Measurements from ENCODE around the gene SORT1. TPM values are rescaled to one million over a fixed set of nuclear protein-coding genes. Genes with fewer than 3 reads are reported as not detected.

The SORT1 gene
- polyA plus RNA-seq, 2 donors = 25.3 to 34.9 TPM

GRCh38 chr1:109351457-109351856 lies 46.3 kb downstream of the SORT1 start:
- Histone ChIP-seq H3K9me3 (ENCODE audit: control insufficient read depth in 2 of 2, insufficient read depth in 1 of 2, low read depth in 1 of 2, low read length in 1 of 2) (no peaks in the 10 kb centered on the region), H3K36me3 (ENCODE audit: control insufficient read depth in 2 of 2, insufficient read depth in 2 of 2, low read length in 1 of 2) (peaks cover 2 to 7% of the 10 kb centered on the region in 2 donors), H3K27ac (ENCODE audit: low read depth in 2 of 2, low read length in 1 of 2) (no peak overlapping the region), H3K27me3 (ENCODE audit: control insufficient read depth in 1 of 2, insufficient read depth in 2 of 2, low read length in 2 of 2) (no peaks in the 10 kb centered on the region), H3K4me1 (ENCODE audit: control insufficient read depth in 2 of 2, insufficient read depth in 2 of 2, low read length in 1 of 2) (peaks cover 2 to 4% of the 10 kb centered on the region in 2 donors), H3K4me3 (ENCODE audit: low read depth in 1 of 2, low read length in 2 of 2) (no peak overlapping the region)
- WGBS, 2 donors = 75 to 76% methylated on average over 5 of the region's 5 CpGs

- H3K27ac ChIP-seq (ENCODE audit: low read depth in 2 of 2, low read length in 1 of 2) = no peak overlapping the region
- 88 to 91% methylated on average over 1 of the region's 1 CpG for WGBS, 2 donors
- H3K4me1 ChIP-seq (ENCODE audit: control insufficient read depth in 2 of 2, insufficient read depth in 2 of 2, low read length in 1 of 2) = peaks cover 2 to 4% of the 10 kb centered on the region in 2 donors
Measured at GRCh38 chr1:109350655-109351054, 47.1 kb downstream of the SORT1 start.

GRCh38 chr1:109350182-109350581 lies 47.5 kb downstream of the SORT1 start:
- no peak overlapping the region for H3K4me3 ChIP-seq (ENCODE audit: low read depth in 1 of 2, low read length in 2 of 2)
- no peak overlapping the region for H3K27ac ChIP-seq (ENCODE audit: low read depth in 2 of 2, low read length in 1 of 2)
- WGBS, 2 donors = 87 to 95% methylated on average over 4 of the region's 4 CpGs
- H3K4me1 ChIP-seq (ENCODE audit: control insufficient read depth in 2 of 2, insufficient read depth in 2 of 2, low read length in 1 of 2) = peaks cover 2 to 4% of the 10 kb centered on the region in 2 donors
- H3K9me3 ChIP-seq (ENCODE audit: control insufficient read depth in 2 of 2, insufficient read depth in 1 of 2, low read depth in 1 of 2, low read length in 1 of 2) = no peaks in the 10 kb centered on the region
- H3K27me3 ChIP-seq (ENCODE audit: control insufficient read depth in 1 of 2, insufficient read depth in 2 of 2, low read length in 2 of 2) = no peaks in the 10 kb centered on the region
- peaks cover 2 to 7% of the 10 kb centered on the region in 2 donors for H3K36me3 ChIP-seq (ENCODE audit: control insufficient read depth in 2 of 2, insufficient read depth in 2 of 2, low read length in 1 of 2)

More at GRCh38 chr1:109350655-109351054, 47.1 kb downstream of the SORT1 start:
- H3K36me3 ChIP-seq (ENCODE audit: control insufficient read depth in 2 of 2, insufficient read depth in 2 of 2, low read length in 1 of 2) = peaks cover 2 to 7% of the 10 kb centered on the region in 2 donors
- no peaks in the 10 kb centered on the region for H3K9me3 ChIP-seq (ENCODE audit: control insufficient read depth in 2 of 2, insufficient read depth in 1 of 2, low read depth in 1 of 2, low read length in 1 of 2)
- no peak overlapping the region for H3K4me3 ChIP-seq (ENCODE audit: low read depth in 1 of 2, low read length in 2 of 2)
- no peaks in the 10 kb centered on the region for H3K27me3 ChIP-seq (ENCODE audit: control insufficient read depth in 1 of 2, insufficient read depth in 2 of 2, low read length in 2 of 2)

- H3K9me3 ChIP-seq (ENCODE audit: control insufficient read depth in 2 of 2, insufficient read depth in 1 of 2, low read depth in 1 of 2, low read length in 1 of 2) = no peaks in the 10 kb centered on the region
- 91 to 92% methylated on average over 6 of the region's 6 CpGs for WGBS, 2 donors
- peaks cover 2 to 4% of the 10 kb centered on the region in 2 donors for H3K4me1 ChIP-seq (ENCODE audit: control insufficient read depth in 2 of 2, insufficient read depth in 2 of 2, low read length in 1 of 2)
- no peak overlapping the region for H3K4me3 ChIP-seq (ENCODE audit: low read depth in 1 of 2, low read length in 2 of 2)
- no peaks in the 10 kb centered on the region for H3K27me3 ChIP-seq (ENCODE audit: control insufficient read depth in 1 of 2, insufficient read depth in 2 of 2, low read length in 2 of 2)
- no peak overlapping the region for H3K27ac ChIP-seq (ENCODE audit: low read depth in 2 of 2, low read length in 1 of 2)
- H3K36me3 ChIP-seq (ENCODE audit: control insufficient read depth in 2 of 2, insufficient read depth in 2 of 2, low read length in 1 of 2) = peaks cover 0 to 12% of the 10 kb centered on the region in 2 donors
Measured at GRCh38 chr1:109347511-109347910, 50.2 kb downstream of the SORT1 start.

- Histone ChIP-seq H3K27me3 (ENCODE audit: control insufficient read depth in 1 of 2, insufficient read depth in 2 of 2, low read length in 2 of 2) (no peaks in the 10 kb centered on the region), H3K36me3 (ENCODE audit: control insufficient read depth in 2 of 2, insufficient read depth in 2 of 2, low read length in 1 of 2) (peaks cover 0 to 8% of the 10 kb centered on the region in 2 donors), H3K27ac (ENCODE audit: low read depth in 2 of 2, low read length in 1 of 2) (no peak overlapping the region), H3K4me1 (ENCODE audit: control insufficient read depth in 2 of 2, insufficient read depth in 2 of 2, low read length in 1 of 2) (no peaks in the 10 kb centered on the region), H3K4me3 (ENCODE audit: low read depth in 1 of 2, low read length in 2 of 2) (no peak overlapping the region), H3K9me3 (ENCODE audit: control insufficient read depth in 2 of 2, insufficient read depth in 1 of 2, low read depth in 1 of 2, low read length in 1 of 2) (no peaks in the 10 kb centered on the region)
- WGBS, 2 donors = 45 to 46% methylated on average over 9 of the region's 9 CpGs
Measured at GRCh38 chr1:109341944-109342930, 55.5 kb downstream of the SORT1 start.

GRCh38 chr1:109338608-109339007 lies 59.1 kb downstream of the SORT1 start:
- H3K27me3 ChIP-seq (ENCODE audit: control insufficient read depth in 1 of 2, insufficient read depth in 2 of 2, low read length in 2 of 2) = no peaks in the 10 kb centered on the region
- 97% methylated on average over 3 of the region's 3 CpGs for WGBS, 2 donors

GRCh38 chr1:109338091-109338490 lies 59.6 kb downstream of the SORT1 start:
- 94 to 96% methylated on average over 6 of the region's 6 CpGs for WGBS, 2 donors
- peaks cover 0 to 14% of the 10 kb centered on the region in 2 donors for H3K36me3 ChIP-seq (ENCODE audit: control insufficient read depth in 2 of 2, insufficient read depth in 2 of 2, low read length in 1 of 2)

More at GRCh38 chr1:109338608-109339007, 59.1 kb downstream of the SORT1 start:
- Histone ChIP-seq H3K9me3 (ENCODE audit: control insufficient read depth in 2 of 2, insufficient read depth in 1 of 2, low read depth in 1 of 2, low read length in 1 of 2) (peaks cover 0 to 4% of the 10 kb centered on the region in 2 donors), H3K4me3 (ENCODE audit: low read depth in 1 of 2, low read length in 2 of 2) (no peak overlapping the region), H3K4me1 (ENCODE audit: control insufficient read depth in 2 of 2, insufficient read depth in 2 of 2, low read length in 1 of 2) (no peaks in the 10 kb centered on the region), H3K27ac (ENCODE audit: low read depth in 2 of 2, low read length in 1 of 2) (no peak overlapping the region), H3K36me3 (ENCODE audit: control insufficient read depth in 2 of 2, insufficient read depth in 2 of 2, low read length in 1 of 2) (peaks cover 0 to 14% of the 10 kb centered on the region in 2 donors)

GRCh38 chr1:109335091-109335490 lies 62.6 kb downstream of the SORT1 start:
- WGBS, 2 donors = 87 to 89% methylated on average over 4 of the region's 4 CpGs
- H3K27me3 ChIP-seq (ENCODE audit: control insufficient read depth in 1 of 2, insufficient read depth in 2 of 2, low read length in 2 of 2) = no peaks in the 10 kb centered on the region
- peaks cover 0 to 11% of the 10 kb centered on the region in 2 donors for H3K36me3 ChIP-seq (ENCODE audit: control insufficient read depth in 2 of 2, insufficient read depth in 2 of 2, low read length in 1 of 2)
- no peak overlapping the region for H3K27ac ChIP-seq (ENCODE audit: low read depth in 2 of 2, low read length in 1 of 2)
- no peak overlapping the region for H3K4me3 ChIP-seq (ENCODE audit: low read depth in 1 of 2, low read length in 2 of 2)
- no peaks in the 10 kb centered on the region for H3K4me1 ChIP-seq (ENCODE audit: control insufficient read depth in 2 of 2, insufficient read depth in 2 of 2, low read length in 1 of 2)
- H3K9me3 ChIP-seq (ENCODE audit: control insufficient read depth in 2 of 2, insufficient read depth in 1 of 2, low read depth in 1 of 2, low read length in 1 of 2) = peaks cover 0 to 7% of the 10 kb centered on the region in 2 donors

More at GRCh38 chr1:109338091-109338490, 59.6 kb downstream of the SORT1 start:
- no peaks in the 10 kb centered on the region for H3K27me3 ChIP-seq (ENCODE audit: control insufficient read depth in 1 of 2, insufficient read depth in 2 of 2, low read length in 2 of 2)
- no peak overlapping the region for H3K4me3 ChIP-seq (ENCODE audit: low read depth in 1 of 2, low read length in 2 of 2)
- H3K9me3 ChIP-seq (ENCODE audit: control insufficient read depth in 2 of 2, insufficient read depth in 1 of 2, low read depth in 1 of 2, low read length in 1 of 2) = peaks cover 0 to 4% of the 10 kb centered on the region in 2 donors
- no peaks in the 10 kb centered on the region for H3K4me1 ChIP-seq (ENCODE audit: control insufficient read depth in 2 of 2, insufficient read depth in 2 of 2, low read length in 1 of 2)
- no peak overlapping the region for H3K27ac ChIP-seq (ENCODE audit: low read depth in 2 of 2, low read length in 1 of 2)

- no peak overlapping the region for H3K4me3 ChIP-seq (ENCODE audit: low read depth in 1 of 2, low read length in 2 of 2)
- H3K4me1 ChIP-seq (ENCODE audit: control insufficient read depth in 2 of 2, insufficient read depth in 2 of 2, low read length in 1 of 2) = no peaks in the 10 kb centered on the region
- H3K9me3 ChIP-seq (ENCODE audit: control insufficient read depth in 2 of 2, insufficient read depth in 1 of 2, low read depth in 1 of 2, low read length in 1 of 2) = peaks cover 0 to 7% of the 10 kb centered on the region in 2 donors
- no peaks in the 10 kb centered on the region for H3K27me3 ChIP-seq (ENCODE audit: control insufficient read depth in 1 of 2, insufficient read depth in 2 of 2, low read length in 2 of 2)
- peaks cover 0 to 13% of the 10 kb centered on the region in 2 donors for H3K36me3 ChIP-seq (ENCODE audit: control insufficient read depth in 2 of 2, insufficient read depth in 2 of 2, low read length in 1 of 2)
- no peak overlapping the region for H3K27ac ChIP-seq (ENCODE audit: low read depth in 2 of 2, low read length in 1 of 2)
Measured at GRCh38 chr1:109331113-109331512, 66.6 kb downstream of the SORT1 start.
